ENCODE measurements around the gene LAMA3.

- no peak for TF ChIP-seq POLR2A (IDR thresholded peaks at IDR 0.05)
- no peak for TF ChIP-seq CTCF (IDR thresholded peaks at IDR 0.05)
Observed at GRCh38 chr18:23986600-23987359, 297.5 kb downstream of the LAMA3 start.

Data from right lobe of liver (tissue), 4 donors.